ENCODE results near the gene SNRPD3. TPM values are rescaled to one million over a fixed set of nuclear protein-coding genes. Genes with fewer than 3 reads are reported as not detected.
"Not testable (repeated sequence)": the region's sequence is repeated elsewhere in the genome, so short reads cannot be mapped to it uniquely, and the experiment has no call there.

SNRPD3 gene
- polyA plus RNA-seq, 6 donors from 2014 or later, result 73.1 to 141 (median 132) TPM

DNA sequence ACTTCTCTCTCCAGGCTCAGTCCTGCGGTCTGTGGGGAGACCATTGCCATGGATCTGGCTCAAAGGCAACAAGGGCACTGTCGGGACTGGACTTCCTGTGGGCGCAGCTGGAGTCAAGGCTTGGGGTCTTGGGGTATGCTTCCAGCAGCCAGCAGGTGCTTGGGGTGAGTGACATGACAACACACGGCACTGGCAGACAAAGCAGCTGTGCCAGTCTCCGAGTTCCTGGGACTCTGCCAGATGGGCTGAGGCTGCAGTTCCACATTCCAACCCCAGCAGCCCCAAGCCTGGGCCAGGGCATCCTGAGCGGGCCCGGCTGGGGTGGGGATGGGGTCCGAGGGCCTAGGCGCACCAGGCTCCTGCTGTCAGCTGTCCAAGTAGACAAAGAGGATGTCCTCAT lies 13.2 kb upstream of the SNRPD3 start:
- H3K9me3 Mint-ChIP-seq, result no peaks in the 10 kb centered on the region
- peak overlapping the region in 2 of 6 donors; percentile 72 to 84 for H3K27ac Mint-ChIP-seq
- H3K27me3 Mint-ChIP-seq, result no peaks in the 10 kb centered on the region
- H3K4me1 Mint-ChIP-seq, result peaks cover 40 to 72% (median 65%) of the 10 kb centered on the region in 3 donors
- ATAC-seq (ENCODE audit: low read depth in 2 of 2) (no peak), DNase-seq (no peak)
- H3K4me3 Mint-ChIP-seq, result peak overlapping the region in 6 of 8 donors; percentile 3 to 77 (median 40)
- peaks cover 8 to 12% of the 10 kb centered on the region in 2 donors for H3K36me3 Mint-ChIP-seq

GRCh38 chr22:24543185-24543601 lies 12.6 kb upstream of the SNRPD3 start:
- Mint-ChIP-seq H3K27ac (peak overlapping the region in 4 of 6 donors; percentile 68 to 79 (median 74)), H3K9me3 (no peaks in the 10 kb centered on the region)

GRCh38 chr22:24543679-24544243 lies 12.0 kb upstream of the SNRPD3 start:
- H3K4me3 Mint-ChIP-seq, result peak overlapping the region in 2 of 8 donors; percentile 15 to 67
- peaks cover 8 to 15% of the 10 kb centered on the region in 2 donors for H3K36me3 Mint-ChIP-seq
- ATAC-seq (ENCODE audit: low read depth in 2 of 2) (no peak), DNase-seq (no peak)
- no peaks in the 10 kb centered on the region for H3K27me3 Mint-ChIP-seq
- no peaks in the 10 kb centered on the region for H3K9me3 Mint-ChIP-seq
- H3K27ac Mint-ChIP-seq, result peak overlapping the region in 2 of 6 donors; percentile 52 to 79
- peaks cover 46 to 82% (median 71%) of the 10 kb centered on the region in 3 donors for H3K4me1 Mint-ChIP-seq

More at GRCh38 chr22:24543185-24543601, 12.6 kb upstream of the SNRPD3 start:
- H3K27me3 Mint-ChIP-seq, result no peaks in the 10 kb centered on the region
- peaks cover 42 to 77% (median 66%) of the 10 kb centered on the region in 3 donors for H3K4me1 Mint-ChIP-seq
- H3K4me3 Mint-ChIP-seq, result peak overlapping the region in 3 of 8 donors; percentile 25 to 39 (median 27)
- DNase-seq (no peak), ATAC-seq (ENCODE audit: low read depth in 2 of 2) (no peak)
- H3K36me3 Mint-ChIP-seq, result peaks cover 8 to 15% of the 10 kb centered on the region in 2 donors

GRCh38 chr22:24548812-24549211 lies 7.0 kb upstream of the SNRPD3 start:
- Mint-ChIP-seq H3K27ac (peak overlapping the region in 3 of 6 donors; percentile 28 to 47 (median 29)), H3K27me3 (no peaks in the 10 kb centered on the region), H3K36me3 (peaks cover 0 to 29% of the 10 kb centered on the region in 2 donors), H3K4me3 (peak overlapping the region in 3 of 8 donors; percentile 29 to 70 (median 47)), H3K9me3 (no peaks in the 10 kb centered on the region), H3K4me1 (peaks cover 53 to 84% (median 71%) of the 10 kb centered on the region in 3 donors)
- DNase-seq (no peak), ATAC-seq (ENCODE audit: low read depth in 2 of 2) (no peak)

DNA sequence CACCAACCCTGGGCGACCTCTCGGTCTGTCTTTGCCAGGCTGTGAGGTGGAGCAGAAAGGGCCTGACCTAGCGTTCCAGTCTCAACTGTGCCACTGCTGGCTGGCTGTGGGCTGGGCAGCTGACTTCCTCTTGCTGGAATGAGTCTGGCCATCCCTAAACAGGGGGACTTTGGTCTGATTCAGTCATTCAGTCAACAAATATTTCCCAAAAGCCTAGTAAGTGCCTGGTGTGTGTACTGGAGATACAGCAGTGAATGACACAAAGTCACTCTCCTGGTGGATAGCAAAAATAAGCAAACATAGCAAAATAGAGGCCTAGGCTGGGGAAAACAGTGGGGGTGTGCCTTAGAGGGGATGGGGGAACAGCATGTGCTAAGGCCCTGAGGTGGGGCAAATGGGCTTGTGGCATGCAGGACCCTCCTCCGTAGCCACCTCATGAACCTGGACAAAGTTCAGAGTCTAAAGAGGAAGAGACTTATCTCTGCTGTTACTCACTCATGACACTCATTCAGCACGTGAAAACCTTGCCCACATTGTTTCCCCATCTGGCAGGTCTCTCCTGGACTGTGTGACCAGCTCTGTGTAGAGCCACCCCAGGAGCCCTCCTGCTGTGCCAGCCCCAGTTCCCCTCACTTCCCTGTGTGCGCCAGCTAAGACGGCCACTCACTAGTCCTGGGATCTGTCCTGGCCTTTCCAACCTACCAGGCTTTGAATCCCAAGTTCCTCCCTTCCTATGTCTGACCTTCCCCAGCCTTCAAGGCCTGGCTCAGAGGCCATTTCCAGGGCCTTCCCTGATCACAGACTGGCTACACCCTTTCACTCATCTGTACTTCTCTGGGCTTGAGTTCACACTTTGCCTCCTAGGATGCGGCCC lies 5.5 kb upstream of the SNRPD3 start:
- peak overlapping the region; percentile 60 to 99 (median 82) for H3K4me3 Mint-ChIP-seq
- H3K4me1 Mint-ChIP-seq, result peaks cover 59 to 79% (median 73%) of the 10 kb centered on the region in 3 donors
- no peaks in the 10 kb centered on the region for H3K27me3 Mint-ChIP-seq
- peaks cover 0 to 29% of the 10 kb centered on the region in 2 donors for H3K36me3 Mint-ChIP-seq
- no peak for DNase-seq
- peak overlapping the region; percentile 66 to 95 (median 84) for H3K27ac Mint-ChIP-seq
- no peak for ATAC-seq (ENCODE audit: low read depth in 2 of 2)
- no peaks in the 10 kb centered on the region for H3K9me3 Mint-ChIP-seq

- Mint-ChIP-seq H3K27me3 (no peaks in the 10 kb centered on the region), H3K27ac (peak overlapping the region; percentile 79 to 97 (median 90)), H3K9me3 (no peaks in the 10 kb centered on the region), H3K4me3 (peak overlapping the region; percentile 71 to 99 (median 87)), H3K4me1 (peaks cover 63 to 80% (median 78%) of the 10 kb centered on the region in 3 donors), H3K36me3 (peaks cover 0 to 29% of the 10 kb centered on the region in 2 donors)
- no peak for ATAC-seq (ENCODE audit: low read depth in 2 of 2)
- no peak for DNase-seq
Observed at GRCh38 chr22:24550902-24551435, 4.8 kb upstream of the SNRPD3 start.

GRCh38 chr22:24552503-24553286 lies 3.1 kb upstream of the SNRPD3 start:
- Mint-ChIP-seq H3K4me1 (peaks cover 66 to 86% (median 80%) of the 10 kb centered on the region in 3 donors), H3K4me3 (peak overlapping the region; percentile 92 to 100 (median 99)), H3K36me3 (peaks cover 4 to 17% of the 10 kb centered on the region in 2 donors), H3K27ac (peak overlapping the region; percentile 95 to 99 (median 96))
- ATAC-seq (ENCODE audit: low read depth in 2 of 2), result peak; percentile 31 to 36
- not testable (repeated sequence) for H3K9me3 Mint-ChIP-seq, H3K27me3 Mint-ChIP-seq
- peak; percentile 65 for DNase-seq

- Mint-ChIP-seq H3K36me3 (peaks cover 12 to 24% of the 10 kb centered on the region in 2 donors), H3K9me3 (no peaks in the 10 kb centered on the region), H3K4me3 (peak overlapping the region; percentile 92 to 100 (median 99)), H3K27ac (peak overlapping the region; percentile 95 to 99 (median 96)), H3K4me1 (peaks cover 72 to 87% (median 82%) of the 10 kb centered on the region in 3 donors), H3K27me3 (no peaks in the 10 kb centered on the region)
- no peak for ATAC-seq (ENCODE audit: low read depth in 2 of 2)
- DNase-seq, result no peak
Observed at GRCh38 chr22:24553597-24554312, 2.0 kb upstream of the SNRPD3 start.

- peak; percentile 22 for DNase-seq
- peaks cover 12 to 25% of the 10 kb centered on the region in 2 donors for H3K36me3 Mint-ChIP-seq
- H3K9me3 Mint-ChIP-seq, result no peaks in the 10 kb centered on the region
- H3K4me1 Mint-ChIP-seq, result peaks cover 73 to 87% (median 83%) of the 10 kb centered on the region in 3 donors
- H3K27me3 Mint-ChIP-seq, result no peaks in the 10 kb centered on the region
- H3K4me3 Mint-ChIP-seq, result peak within 1 kb of the TSS; percentile 92 to 100 (median 99)
- peak within 1 kb of the TSS; percentile 95 to 99 (median 98) for H3K27ac Mint-ChIP-seq
- ATAC-seq (ENCODE audit: low read depth in 2 of 2), result no peak
Observed at GRCh38 chr22:24554313-24555164, 1.3 kb upstream of the SNRPD3 start, which contains the start of gene GUCD1. Gene GUCD1, minus strand, starts transcription at chr22:24555138. Its CDS starts 147 bp downstream, at chr22:24554991.

DNA sequence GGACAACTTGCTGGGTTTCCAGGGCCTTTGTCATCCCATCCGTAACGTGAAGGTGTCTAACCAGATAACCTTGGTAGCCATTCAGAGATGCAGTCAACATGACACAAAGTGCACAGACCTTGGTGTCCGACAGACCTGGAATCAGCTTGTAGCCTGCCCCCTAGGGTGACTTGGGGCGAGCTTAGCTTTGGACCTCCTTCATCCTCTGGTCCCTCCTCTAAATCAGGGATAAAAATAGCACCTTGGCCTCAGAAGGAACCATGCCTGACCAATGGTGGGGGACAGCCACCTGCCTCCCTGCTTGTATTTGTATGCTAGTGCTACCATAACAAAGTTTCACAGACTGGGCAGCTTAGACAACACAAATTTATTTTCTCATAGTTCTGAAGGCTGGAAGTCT lies 3.7 kb downstream of the SNRPD3 start:
- ATAC-seq (ENCODE audit: low read depth in 2 of 2) (no peak), DNase-seq (no peak)
- Mint-ChIP-seq H3K9me3 (no peaks in the 10 kb centered on the region), H3K4me3 (peak overlapping the region in 7 of 8 donors; percentile 8 to 94 (median 45)), H3K36me3 (peaks cover 12% of the 10 kb centered on the region in 2 donors), H3K4me1 (peaks cover 47 to 76% (median 65%) of the 10 kb centered on the region in 3 donors), H3K27me3 (no peaks in the 10 kb centered on the region), H3K27ac (peak overlapping the region in 3 of 6 donors; percentile 52 to 93 (median 82))

GRCh38 chr22:24563246-24563645 lies 7.4 kb downstream of the SNRPD3 start:
- peaks cover 3 to 12% of the 10 kb centered on the region in 2 donors for H3K36me3 Mint-ChIP-seq
- ATAC-seq (ENCODE audit: low read depth in 2 of 2) (no peak), DNase-seq (no peak)
- no peaks in the 10 kb centered on the region for H3K27me3 Mint-ChIP-seq
- H3K9me3 Mint-ChIP-seq, result no peaks in the 10 kb centered on the region
- no peak overlapping the region for H3K4me3 Mint-ChIP-seq
- no peak overlapping the region for H3K27ac Mint-ChIP-seq
- H3K4me1 Mint-ChIP-seq, result peaks cover 33 to 74% (median 65%) of the 10 kb centered on the region in 3 donors
